Upper lobe of left lung (tissue), 4 donors: ENCODE data around the gene BBS9.

Experiments used
- CTCF ChIP-seq, 6 experiments: fragments of 450-650 bp in 4 of 6; fragments of 200-600 bp in 2 of 6; sonication (generic) in 2 of 6; IDR thresholded peaks; one replicate each; pipeline ENCODE4 v1.5.1; 2016 to 2019; ENCODE audit warnings: antibody characterized with exemption in 6 of 6
- POLR2A ChIP-seq, 4 donors: fragments of 450-650 bp; IDR thresholded peaks; one replicate each; pipeline ENCODE4 v1.5.1; 2016 to 2017; ENCODE audit warnings: antibody characterized with exemption in 4 of 4, mild to moderate bottlenecking in 2 of 4
- POLR2AphosphoS5 ChIP-seq, 2 donors: sonication (generic); formaldehyde crosslinking; IDR thresholded peaks; one replicate each; pipeline ENCODE4 v1.5.1; 2017; ENCODE audit warnings: antibody characterized with exemption in 2 of 2

- no peak for TF ChIP-seq POLR2A (IDR thresholded peaks at IDR 0.05)
- no peak for TF ChIP-seq POLR2AphosphoS5 (IDR thresholded peaks at IDR 0.05)
- TF ChIP-seq CTCF (IDR thresholded peaks at IDR 0.05): no peak
Measured at GRCh38 chr7:33644489-33644888, 515.1 kb downstream of the BBS9 start.
